ENCODE results near the gene PCDHA13.

DNA sequence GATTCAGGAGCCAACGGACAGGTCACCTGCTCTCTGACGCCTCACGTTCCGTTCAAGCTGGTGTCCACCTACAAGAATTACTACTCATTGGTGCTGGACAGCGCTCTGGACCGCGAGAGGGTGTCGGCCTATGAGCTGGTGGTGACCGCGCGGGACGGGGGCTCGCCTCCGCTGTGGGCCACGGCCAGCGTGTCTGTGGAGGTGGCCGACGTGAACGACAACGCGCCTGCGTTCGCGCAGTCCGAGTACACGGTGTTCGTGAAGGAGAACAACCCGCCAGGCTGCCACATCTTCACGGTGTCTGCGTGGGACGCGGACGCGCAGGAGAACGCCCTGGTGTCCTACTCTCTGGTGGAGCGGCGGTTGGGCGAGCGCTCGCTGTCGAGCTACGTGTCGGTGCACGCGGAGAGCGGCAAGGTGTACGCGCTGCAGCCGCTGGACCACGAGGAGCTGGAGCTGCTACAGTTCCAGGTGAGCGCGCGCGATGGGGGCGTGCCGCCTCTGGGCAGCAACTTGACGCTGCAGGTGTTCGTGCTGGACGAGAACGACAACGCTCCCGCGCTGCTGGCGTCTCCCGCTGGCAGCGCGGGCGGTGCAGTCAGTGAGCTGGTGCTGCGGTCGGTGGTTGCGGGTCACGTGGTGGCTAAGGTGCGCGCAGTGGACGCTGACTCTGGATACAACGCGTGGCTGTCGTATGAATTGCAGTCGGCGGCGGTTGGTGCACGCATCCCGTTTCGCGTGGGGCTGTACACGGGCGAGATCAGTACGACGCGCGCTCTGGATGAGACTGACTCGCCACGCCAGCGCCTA, 24.5 kb upstream of the PCDHA13 start:
- TF ChIP-seq CTCF (IDR thresholded peaks at IDR 0.05) (no peak), POLR2A (IDR thresholded peaks at IDR 0.05) (no peak)

All from suprapubic skin (tissue), 3 donors.